Measurements from ENCODE around the gene CSH2.
"Not testable (repeated sequence)": the region's sequence is repeated elsewhere in the genome, so short reads cannot be mapped to it uniquely, and the experiment has no call there.

DNA sequence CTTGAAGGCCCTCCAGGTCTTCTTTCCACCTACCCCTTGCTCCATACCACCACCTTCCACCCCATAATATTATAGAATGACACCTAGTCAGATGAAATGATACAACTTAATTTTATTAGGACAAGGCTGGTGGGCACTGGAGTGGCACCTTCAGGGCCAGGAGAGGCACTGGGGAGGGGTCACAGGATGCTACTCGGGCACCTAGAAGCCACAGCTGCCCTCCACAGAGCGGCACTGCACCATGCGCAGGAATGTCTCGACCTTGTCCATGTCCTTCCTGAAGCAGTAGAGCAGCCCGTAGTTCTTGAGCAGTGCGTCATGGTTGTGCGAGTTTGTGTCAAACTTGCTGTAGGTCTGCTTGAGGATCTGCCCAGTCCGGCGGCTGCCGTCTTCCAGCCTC lies 21.3 kb upstream of the CSH2 start:
- TF ChIP-seq, protein P1, sequence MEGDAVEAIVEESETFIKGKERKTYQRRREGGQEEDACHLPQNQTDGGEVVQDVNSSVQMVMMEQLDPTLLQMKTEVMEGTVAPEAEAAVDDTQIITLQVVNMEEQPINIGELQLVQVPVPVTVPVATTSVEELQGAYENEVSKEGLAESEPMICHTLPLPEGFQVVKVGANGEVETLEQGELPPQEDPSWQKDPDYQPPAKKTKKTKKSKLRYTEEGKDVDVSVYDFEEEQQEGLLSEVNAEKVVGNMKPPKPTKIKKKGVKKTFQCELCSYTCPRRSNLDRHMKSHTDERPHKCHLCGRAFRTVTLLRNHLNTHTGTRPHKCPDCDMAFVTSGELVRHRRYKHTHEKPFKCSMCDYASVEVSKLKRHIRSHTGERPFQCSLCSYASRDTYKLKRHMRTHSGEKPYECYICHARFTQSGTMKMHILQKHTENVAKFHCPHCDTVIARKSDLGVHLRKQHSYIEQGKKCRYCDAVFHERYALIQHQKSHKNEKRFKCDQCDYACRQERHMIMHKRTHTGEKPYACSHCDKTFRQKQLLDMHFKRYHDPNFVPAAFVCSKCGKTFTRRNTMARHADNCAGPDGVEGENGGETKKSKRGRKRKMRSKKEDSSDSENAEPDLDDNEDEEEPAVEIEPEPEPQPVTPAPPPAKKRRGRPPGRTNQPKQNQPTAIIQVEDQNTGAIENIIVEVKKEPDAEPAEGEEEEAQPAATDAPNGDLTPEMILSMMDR (IDR thresholded peaks at IDR 0.05; ENCODE audit: low read depth, low read length, poor library complexity, severe bottlenecking), result not testable (repeated sequence)
- not testable (repeated sequence) for TF ChIP-seq EZH2phosphoT487 (IDR thresholded peaks at IDR 0.05; ENCODE audit: borderline replicate concordance, low read length)
